GM12878 (cell line): ENCODE data around the gene IL1RL1. TPM values are rescaled to one million over a fixed set of nuclear protein-coding genes. Genes with fewer than 3 reads are reported as not detected.

Experiments
- ATAC-seq: fragments of 200-7000 bp; cut with Tn5 transposase; 3 replicates; pipeline ENCODE4 v1.9.1; 2020; ENCODE audit warnings: mild to moderate bottlenecking, moderate library complexity
- BruUV-seq: library from RNA; stranded (reverse); fragments of 400-500 nt; replicated peaks from 2 replicates; lab custom pipeline; 2021; lab: Mats Ljungman, UMichigan
- CTCF ChIA-PET: fragments of 300-600 bp; sonication (Branson Sonifier 250); formaldehyde crosslinking; extraction: SDS; loops from one replicate; lab custom pipeline; 2021; ENCODE audit warnings: inconsistent platforms; lab: Yijun Ruan, JAX
- POLR2A ChIA-PET: fragments of 350-600 bp; formaldehyde crosslinking; extraction: SDS; loops from one replicate; lab custom pipeline; 2021; ENCODE audit warnings: inconsistent platforms; lab: Charles Lee
- RAD21 ChIA-PET: fragments of 300-600 bp; sonication (Branson Sonifier 250); formaldehyde crosslinking; loops from one replicate; lab custom pipeline; 2023; ENCODE audit warnings: antibody characterized with exemption; ENCODE audit not compliant: unreplicated experiment; lab: Charles Lee
- SMC1A ChIA-PET: fragments of 300-600 bp; sonication (Branson Sonifier 250); formaldehyde crosslinking; loops from one replicate; lab custom pipeline; 2023; ENCODE audit not compliant: unreplicated experiment, uncharacterized antibody; lab: Charles Lee
- DNase-seq: peaks from one replicate; pipeline ENCODE4 v3.0.0-alpha.2; 2011; ENCODE audit warnings: low read depth, low spot score
- FAIRE-seq: peaks from 3 replicates; lab custom pipeline; 2011; peaks lifted over from hg19 to GRCh38; lab: Jason Lieb, UNC
- H2AFZ ChIP-seq: 2 replicates; pipeline ENCODE4 v1.6.0; 2011; ENCODE audit warnings: low read depth, low read length, control low read depth; ENCODE audit not compliant: control insufficient read depth
- H3K27ac ChIP-seq: 2 replicates; pipeline ENCODE4 v1.5.1; 2011; ENCODE audit warnings: control low read depth; ENCODE audit not compliant: control insufficient read depth, insufficient read depth
- H3K27me3 ChIP-seq, 2 experiments: replicated peaks in 1 of 2; 2 replicates each; pipeline versions ENCODE4 v1.6.0 to v1.6.1; 2011; ENCODE audit warnings: low read length in 1 of 2; ENCODE audit not compliant: control insufficient read depth in 2 of 2, insufficient read depth in 2 of 2
- H3K36me3 ChIP-seq, 2 experiments: 2 replicates each; pipeline ENCODE4 v1.5.1; 2011; ENCODE audit warnings: low read length in 1 of 2; ENCODE audit not compliant: control insufficient read depth in 2 of 2, insufficient read depth in 2 of 2
- H3K4me1 ChIP-seq: 2 replicates; pipeline ENCODE4 v1.6.1; 2011; ENCODE audit warnings: mild to moderate bottlenecking, low read length, moderate library complexity, mixed read lengths; ENCODE audit not compliant: control insufficient read depth, insufficient read depth
- H3K4me2 ChIP-seq: 2 replicates; pipeline ENCODE4 v1.6.0; 2011; ENCODE audit warnings: control low read depth; ENCODE audit not compliant: control insufficient read depth, insufficient read depth
- H3K4me3 ChIP-seq: fragments of 200-600 bp; sonication (generic); 2 replicates; pipeline ENCODE4 v1.5.1; 2016
- H3K79me2 ChIP-seq: 2 replicates; pipeline ENCODE4 v1.6.0; 2011; ENCODE audit warnings: low read length; ENCODE audit not compliant: control insufficient read depth, insufficient read depth
- H3K9ac ChIP-seq: 2 replicates; pipeline ENCODE4 v1.8.0; 2011; ENCODE audit warnings: low read length, control low read depth, mixed read lengths; ENCODE audit not compliant: control insufficient read depth, insufficient read depth
- H3K9me3 ChIP-seq: replicated peaks from 3 replicates; pipeline ENCODE4 v1.5.1; 2011; ENCODE audit warnings: mild to moderate bottlenecking, low read length; ENCODE audit not compliant: control insufficient read depth, insufficient read depth
- H4K20me1 ChIP-seq: 2 replicates; pipeline ENCODE4 v1.6.0; 2011; ENCODE audit not compliant: control insufficient read depth, insufficient read depth
- CBFB ChIP-seq: IDR thresholded peaks from 2 replicates; pipeline ENCODE4 v1.6.1; 2016; ENCODE audit warnings: antibody characterized with exemption, low read depth
- CBX5 ChIP-seq: sonication (generic); IDR thresholded peaks from 2 replicates; pipeline ENCODE4 v1.6.1; 2016; ENCODE audit warnings: low read depth, moderate library complexity, mild to moderate bottlenecking, inconsistent platforms
- CREM ChIP-seq: IDR thresholded peaks from 2 replicates; pipeline ENCODE4 v1.6.1; 2014; ENCODE audit warnings: antibody characterized with exemption, low read depth
- FOXK2 ChIP-seq: fragments of 450-650 bp; IDR thresholded peaks from 2 replicates; pipeline ENCODE4 v1.6.1; 2017; ENCODE audit warnings: mild to moderate bottlenecking, moderate library complexity
- HDGF ChIP-seq: fragments of 450-650 bp; IDR thresholded peaks from 2 replicates; pipeline ENCODE4 v1.6.1; 2016; ENCODE audit warnings: antibody characterized with exemption
- IRF4 ChIP-seq: IDR thresholded peaks from 2 replicates; pipeline ENCODE4 v1.6.1; 2011; ENCODE audit warnings: low read depth, low read length
- PAX5 ChIP-seq: IDR thresholded peaks from 2 replicates; pipeline ENCODE4 v1.6.1; 2011; ENCODE audit warnings: low read depth, low read length, borderline replicate concordance
- SMAD5 ChIP-seq: IDR thresholded peaks from 2 replicates; pipeline ENCODE4 v1.6.1; 2016; ENCODE audit warnings: antibody characterized with exemption, low read depth
- WGBS: methylation state at CpG from one replicate; pipeline ENCODE4 v1.1.6; 2016; ENCODE audit warnings: low lambda C conversion rate; ENCODE audit not compliant: insufficient replicate concordance, insufficient coverage; ENCODE audit errors: missing lambda C conversion rate; 5-methylcytosine and 5-hydroxymethylcytosine counted together
- in situ Hi-C: fragments of 300-500 bp; cut with MboI; formaldehyde crosslinking; loops from 9 replicates; pipeline ENCODE4 v1.14.3; 2018; ENCODE audit warnings: mixed read lengths
- intact Hi-C: fragments of 100-400 bp; cut with micrococcal nuclease; formaldehyde crosslinking; loops from one replicate; pipeline ENCODE4 v1.14.2; 2022; ENCODE audit not compliant: unreplicated experiment
- polyA plus RNA-seq, 11 experiments: library from polyadenylated mRNA; depleted of rRNA in 4 of 11; unstranded in 6 of 11; stranded (reverse) in 5 of 11; fragments of >200 nt; fragmentation: Nextera tagmentation in 4 of 11; fragmentation: Illumina TruSeq in 1 of 11; extraction: Ambion mirVana in 4 of 11; extraction: Trizol in 1 of 11; gene quantifications; 1 replicate in 1 of 11; 2 replicates in 10 of 11; pipeline versions ENCODE4 v1.2.1 to v1.2.3, GENCODE V29; 2011 to 2016; ENCODE audit warnings: inconsistent platforms in 2 of 11, missing spikeins in 2 of 11, low read depth in 1 of 11
- total RNA-seq, 4 experiments: library from RNA; depleted of rRNA in 3 of 4; stranded (reverse); fragments of >200 nt in 3 of 4; fragmentation: Illumina TruSeq in 1 of 4; extraction: Trizol in 1 of 4; gene quantifications; 2 replicates each; pipeline versions ENCODE4 v1.2.1 to v1.2.3, GENCODE V29; 2013 to 2021
- TF ChIP-seq, protein P1 (sequence below): IDR thresholded peaks from 2 replicates; pipeline ENCODE4 v1.6.1; 2011; ENCODE audit warnings: borderline replicate concordance, low read depth, mild to moderate bottlenecking, moderate library complexity, low read length; ENCODE audit not compliant: insufficient read depth, poor library complexity, severe bottlenecking
- TF ChIP-seq, protein P2 (sequence below): fragments of 450-650 bp; IDR thresholded peaks from 2 replicates; pipeline ENCODE4 v1.6.1; 2016; ENCODE audit warnings: mild to moderate bottlenecking
- TF ChIP-seq, protein P3 (sequence below): fragments of 450-650 bp; IDR thresholded peaks from 2 replicates; pipeline ENCODE4 v1.6.1; 2017; ENCODE audit warnings: mild to moderate bottlenecking, moderate library complexity
- TF ChIP-seq, protein P4 (sequence below): fragments of 450-650 bp; IDR thresholded peaks from 2 replicates; pipeline ENCODE4 v1.6.1; 2016; ENCODE audit warnings: mild to moderate bottlenecking
- TF ChIP-seq, protein P5 (sequence below): IDR thresholded peaks from 2 replicates; pipeline ENCODE4 v1.6.1; 2011; ENCODE audit warnings: low read depth, mild to moderate bottlenecking, low read length, moderate library complexity, borderline replicate concordance; ENCODE audit errors: extremely low read depth

The IL1RL1 gene
- total and polyA plus RNA-seq, 10 of the 15 experiments (the other 5 are each of a cell fraction or from before 2014, with no cell fraction given), result 0.08 to 0.18 TPM; not detected in 8

DNA sequence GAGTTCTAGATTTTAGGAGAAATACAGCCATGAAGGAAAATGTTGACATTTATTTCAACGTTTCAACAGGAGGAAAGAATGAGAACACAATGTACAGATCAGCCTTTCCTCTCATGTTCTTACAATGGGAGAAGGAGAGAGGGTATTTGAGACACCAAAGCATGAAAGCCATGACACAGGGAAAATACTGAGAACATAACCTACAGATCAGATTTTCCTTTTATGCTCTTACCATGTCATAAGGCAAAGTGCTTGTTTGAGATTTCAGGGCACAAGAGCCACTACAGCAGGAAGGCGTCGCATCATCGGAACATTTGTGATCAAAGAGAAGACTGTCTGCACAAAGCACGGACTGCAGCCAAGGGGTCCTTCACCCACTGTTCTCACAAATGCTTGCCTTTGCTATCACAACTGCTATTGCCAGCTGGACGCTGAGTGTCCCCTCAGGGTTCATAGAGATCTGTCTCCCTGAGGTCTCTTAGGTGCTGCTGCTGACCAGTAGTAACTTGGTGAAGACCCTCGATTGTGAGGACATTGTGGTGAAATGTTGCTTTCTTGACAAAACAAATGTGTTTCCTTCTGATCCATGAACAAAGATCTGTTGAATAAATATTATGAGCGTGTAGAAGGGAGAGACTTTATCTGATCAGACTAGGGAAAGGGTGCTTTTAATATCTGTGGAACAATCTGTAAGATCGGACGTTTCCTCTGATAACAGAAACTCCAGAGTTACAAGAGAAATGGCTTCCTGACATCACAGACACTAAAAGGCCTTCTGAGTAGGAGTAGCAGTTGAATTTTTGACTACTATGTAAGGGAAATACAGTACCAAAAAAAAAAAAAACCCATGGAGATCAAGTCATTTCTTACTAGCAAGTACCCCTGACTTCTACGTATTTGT lies 6.4 kb upstream of the IL1RL1 start (continued):
- TF ChIP-seq, protein P1, sequence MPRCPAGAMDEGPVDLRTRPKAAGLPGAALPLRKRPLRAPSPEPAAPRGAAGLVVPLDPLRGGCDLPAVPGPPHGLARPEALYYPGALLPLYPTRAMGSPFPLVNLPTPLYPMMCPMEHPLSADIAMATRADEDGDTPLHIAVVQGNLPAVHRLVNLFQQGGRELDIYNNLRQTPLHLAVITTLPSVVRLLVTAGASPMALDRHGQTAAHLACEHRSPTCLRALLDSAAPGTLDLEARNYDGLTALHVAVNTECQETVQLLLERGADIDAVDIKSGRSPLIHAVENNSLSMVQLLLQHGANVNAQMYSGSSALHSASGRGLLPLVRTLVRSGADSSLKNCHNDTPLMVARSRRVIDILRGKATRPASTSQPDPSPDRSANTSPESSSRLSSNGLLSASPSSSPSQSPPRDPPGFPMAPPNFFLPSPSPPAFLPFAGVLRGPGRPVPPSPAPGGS, result no peak
- no peak for TF ChIP-seq HDGF
- TF ChIP-seq, protein P2, sequence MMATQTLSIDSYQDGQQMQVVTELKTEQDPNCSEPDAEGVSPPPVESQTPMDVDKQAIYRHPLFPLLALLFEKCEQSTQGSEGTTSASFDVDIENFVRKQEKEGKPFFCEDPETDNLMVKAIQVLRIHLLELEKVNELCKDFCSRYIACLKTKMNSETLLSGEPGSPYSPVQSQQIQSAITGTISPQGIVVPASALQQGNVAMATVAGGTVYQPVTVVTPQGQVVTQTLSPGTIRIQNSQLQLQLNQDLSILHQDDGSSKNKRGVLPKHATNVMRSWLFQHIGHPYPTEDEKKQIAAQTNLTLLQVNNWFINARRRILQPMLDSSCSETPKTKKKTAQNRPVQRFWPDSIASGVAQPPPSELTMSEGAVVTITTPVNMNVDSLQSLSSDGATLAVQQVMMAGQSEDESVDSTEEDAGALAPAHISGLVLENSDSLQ, result no peak

DNA sequence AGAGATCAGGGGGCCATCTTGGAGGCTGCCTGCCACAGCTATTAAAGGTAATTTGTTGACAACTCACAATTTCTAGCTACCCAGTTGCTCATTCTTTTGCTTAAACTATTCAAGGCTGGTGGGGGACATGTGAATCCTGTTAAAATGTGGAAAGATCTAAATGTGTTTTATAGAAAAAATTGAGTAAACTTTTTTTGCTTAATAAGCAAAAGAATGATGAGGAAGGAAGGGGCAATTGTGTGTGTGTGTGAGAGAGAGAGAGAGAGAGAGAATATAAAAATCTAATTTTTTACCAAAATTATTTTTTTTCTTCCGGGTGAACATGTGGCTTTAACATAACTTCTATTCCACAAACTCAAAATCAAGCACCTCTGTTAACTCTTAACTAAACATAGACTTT lies 5.2 kb upstream of the IL1RL1 start:
- Histone ChIP-seq H3K4me1 (no peaks in the 10 kb centered on the region), H2AFZ (no peak overlapping the region), H3K27me3 (no peaks in the 10 kb centered on the region), H3K79me2 (no peaks in the 10 kb centered on the region), H3K9me3 (no peaks in the 10 kb centered on the region), H3K36me3 (no peaks in the 10 kb centered on the region), H3K9ac (no peak overlapping the region), H4K20me1 (no peaks in the 10 kb centered on the region; the same call in 1 of the 2 replicates), H3K4me2 (no peak overlapping the region), H3K4me3 (no peak overlapping the region), H3K27ac (no peak overlapping the region)
- no peak for DNase-seq
- intact Hi-C loops (no loop called here), in situ Hi-C loops (no loop called here)
- ChIA-PET SMC1A (no interaction called here), RAD21 (no interaction called here), POLR2A (no interaction called here), CTCF (interaction anchor here (1.0 to 1.1 kb wide), 2 partner anchors 137 to 168 kb away, joined by 3 to 4 read pairs; no protein-coding TSS in a partner anchor)
- no TSS peak for BruUV-seq
- WGBS, result 0% methylated on average over 1 of the region's 1 CpG
- no peak for ATAC-seq
- FAIRE-seq, result no peak
- TF ChIP-seq SMAD5 (no peak), FOXK2 (no peak), PAX5 (no peak), IRF4 (no peak), CREM (no peak), CBX5 (no peak), CBFB (no peak)
- TF ChIP-seq, protein P3, sequence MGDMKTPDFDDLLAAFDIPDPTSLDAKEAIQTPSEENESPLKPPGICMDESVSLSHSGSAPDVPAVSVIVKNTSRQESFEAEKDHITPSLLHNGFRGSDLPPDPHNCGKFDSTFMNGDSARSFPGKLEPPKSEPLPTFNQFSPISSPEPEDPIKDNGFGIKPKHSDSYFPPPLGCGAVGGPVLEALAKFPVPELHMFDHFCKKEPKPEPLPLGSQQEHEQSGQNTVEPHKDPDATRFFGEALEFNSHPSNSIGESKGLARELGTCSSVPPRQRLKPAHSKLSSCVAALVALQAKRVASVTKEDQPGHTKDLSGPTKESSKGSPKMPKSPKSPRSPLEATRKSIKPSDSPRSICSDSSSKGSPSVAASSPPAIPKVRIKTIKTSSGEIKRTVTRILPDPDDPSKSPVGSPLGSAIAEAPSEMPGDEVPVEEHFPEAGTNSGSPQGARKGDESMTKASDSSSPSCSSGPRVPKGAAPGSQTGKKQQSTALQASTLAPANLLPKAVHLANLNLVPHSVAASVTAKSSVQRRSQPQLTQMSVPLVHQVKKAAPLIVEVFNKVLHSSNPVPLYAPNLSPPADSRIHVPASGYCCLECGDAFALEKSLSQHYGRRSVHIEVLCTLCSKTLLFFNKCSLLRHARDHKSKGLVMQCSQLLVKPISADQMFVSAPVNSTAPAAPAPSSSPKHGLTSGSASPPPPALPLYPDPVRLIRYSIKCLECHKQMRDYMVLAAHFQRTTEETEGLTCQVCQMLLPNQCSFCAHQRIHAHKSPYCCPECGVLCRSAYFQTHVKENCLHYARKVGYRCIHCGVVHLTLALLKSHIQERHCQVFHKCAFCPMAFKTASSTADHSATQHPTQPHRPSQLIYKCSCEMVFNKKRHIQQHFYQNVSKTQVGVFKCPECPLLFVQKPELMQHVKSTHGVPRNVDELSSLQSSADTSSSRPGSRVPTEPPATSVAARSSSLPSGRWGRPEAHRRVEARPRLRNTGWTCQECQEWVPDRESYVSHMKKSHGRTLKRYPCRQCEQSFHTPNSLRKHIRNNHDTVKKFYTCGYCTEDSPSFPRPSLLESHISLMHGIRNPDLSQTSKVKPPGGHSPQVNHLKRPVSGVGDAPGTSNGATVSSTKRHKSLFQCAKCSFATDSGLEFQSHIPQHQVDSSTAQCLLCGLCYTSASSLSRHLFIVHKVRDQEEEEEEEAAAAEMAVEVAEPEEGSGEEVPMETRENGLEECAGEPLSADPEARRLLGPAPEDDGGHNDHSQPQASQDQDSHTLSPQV, result no peak
- TF ChIP-seq, protein P4, sequence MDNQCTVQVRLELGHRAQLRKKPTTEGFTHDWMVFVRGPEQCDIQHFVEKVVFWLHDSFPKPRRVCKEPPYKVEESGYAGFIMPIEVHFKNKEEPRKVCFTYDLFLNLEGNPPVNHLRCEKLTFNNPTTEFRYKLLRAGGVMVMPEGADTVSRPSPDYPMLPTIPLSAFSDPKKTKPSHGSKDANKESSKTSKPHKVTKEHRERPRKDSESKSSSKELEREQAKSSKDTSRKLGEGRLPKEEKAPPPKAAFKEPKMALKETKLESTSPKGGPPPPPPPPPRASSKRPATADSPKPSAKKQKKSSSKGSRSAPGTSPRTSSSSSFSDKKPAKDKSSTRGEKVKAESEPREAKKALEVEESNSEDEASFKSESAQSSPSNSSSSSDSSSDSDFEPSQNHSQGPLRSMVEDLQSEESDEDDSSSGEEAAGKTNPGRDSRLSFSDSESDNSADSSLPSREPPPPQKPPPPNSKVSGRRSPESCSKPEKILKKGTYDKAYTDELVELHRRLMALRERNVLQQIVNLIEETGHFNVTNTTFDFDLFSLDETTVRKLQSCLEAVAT, result no peak
- TF ChIP-seq, protein P5, sequence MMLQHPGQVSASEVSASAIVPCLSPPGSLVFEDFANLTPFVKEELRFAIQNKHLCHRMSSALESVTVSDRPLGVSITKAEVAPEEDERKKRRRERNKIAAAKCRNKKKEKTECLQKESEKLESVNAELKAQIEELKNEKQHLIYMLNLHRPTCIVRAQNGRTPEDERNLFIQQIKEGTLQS, result no peak
